B cell (primary cell): ENCODE measurements around the gene MAEA.

Experiments used
- CTCF ChIP-seq: fragments of 200-600 bp; IDR thresholded peaks from one replicate; pipeline ENCODE4 v1.8.0; 2022; ENCODE audit warnings: antibody characterized with exemption, mild to moderate bottlenecking
- EZH2 ChIP-seq: IDR thresholded peaks from 2 replicates; pipeline ENCODE4 v1.6.1; 2012; ENCODE audit warnings: borderline replicate concordance, low read depth, mild to moderate bottlenecking, moderate library complexity, low read length; ENCODE audit not compliant: insufficient read depth, poor library complexity, severe bottlenecking

- TF ChIP-seq CTCF = no peak
- TF ChIP-seq EZH2 = no peak
Observed at GRCh38 chr4:1264942-1265341, 24.7 kb upstream of the MAEA start.
